Heart right ventricle (tissue), 16 donors: ENCODE results near the gene SMIM38. TPM values are rescaled to one million over a fixed set of nuclear protein-coding genes. Genes with fewer than 3 reads are reported as not detected.

Experiments
- ATAC-seq, 8 donors: fragments of 200-7000 bp; cut with Tn5 transposase; one replicate each; pipeline ENCODE4 v1.9.1; 2020; ENCODE audit warnings: mild to moderate bottlenecking in 8 of 8, moderate library complexity in 8 of 8, moderate number of reproducible peaks in 1 of 8
- DNase-seq, 2 donors: peaks; one replicate each; pipeline ENCODE4 v3.0.0-alpha.2; 2020
- H3K27ac ChIP-seq, 10 donors: fragments of 200-600 bp; sonication (generic) in 2 of 10; one replicate each; pipeline versions ENCODE4 v1.5.0 to v1.8.0; 2020 to 2022; ENCODE audit warnings: mild to moderate bottlenecking in 3 of 10
- H3K27me3 ChIP-seq, 7 donors: fragments of 200-600 bp; one replicate each; pipeline ENCODE4 v1.8.0; 2021 to 2022; ENCODE audit warnings: mild to moderate bottlenecking in 2 of 7
- H3K36me3 ChIP-seq, 9 donors: fragments of 200-600 bp; sonication (generic) in 1 of 9; one replicate each; pipeline versions ENCODE4 v1.5.0 to v1.8.0; 2020 to 2022; ENCODE audit warnings: mild to moderate bottlenecking in 2 of 9
- H3K4me1 ChIP-seq, 9 donors: fragments of 200-600 bp; sonication (generic) in 1 of 9; one replicate each; pipeline versions ENCODE4 v1.5.0 to v1.8.0; 2020 to 2022; ENCODE audit warnings: mild to moderate bottlenecking in 4 of 9
- H3K4me3 ChIP-seq, 10 donors: fragments of 200-600 bp; sonication (generic) in 2 of 10; one replicate each; pipeline versions ENCODE4 v1.5.0 to v1.8.0; 2020 to 2022; ENCODE audit warnings: mild to moderate bottlenecking in 7 of 10, moderate library complexity in 2 of 10
- H3K9me3 ChIP-seq, 11 donors: fragments of 200-600 bp in 10 of 11; sonication (generic) in 2 of 11; one replicate each; pipeline versions ENCODE4 v1.5.0 to v1.8.0; 2013 to 2022; ENCODE audit warnings: mild to moderate bottlenecking in 2 of 11, control low read depth in 1 of 11, moderate library complexity in 1 of 11
- WGBS, 2 donors: extraction: QIAGEN DNeasy Blood & Tissue Kit; methylation state at CpG; one replicate each; pipeline ENCODE4 v1.1.7; 2013; ENCODE audit warnings: inconsistent platforms in 1 of 2; 5-methylcytosine and 5-hydroxymethylcytosine counted together
- intact Hi-C, 10 donors: fragments of 100-400 bp; cut with DNase I; formaldehyde crosslinking; loops; one replicate each; pipeline versions ENCODE4 v1.11.1 to v1.14.2; 2022
- polyA plus RNA-seq, 2 donors: library from polyadenylated mRNA; stranded (reverse); fragments of 200-250 nt; gene quantifications; one replicate each; pipeline ENCODE4 v1.2.3, GENCODE V29; 2013
- total RNA-seq, 10 donors: library from RNA; stranded (reverse); fragmentation: NEBNext Ultra II Directional in 3 of 10; extraction: Animal tissue kit (Norgen Biotek cat#: 25700) in 3 of 10; gene quantifications; one replicate each; pipeline versions ENCODE4 v1.2.1 to v1.2.4, GENCODE V29; 2021 to 2023
- TF ChIP-seq, protein P1 (sequence below), 9 donors: fragments of 200-600 bp; sonication (generic) in 2 of 9; IDR thresholded peaks; one replicate each; pipeline versions ENCODE4 v1.5.0 to v1.8.0; 2021 to 2022; ENCODE audit warnings: antibody characterized with exemption in 9 of 9, mild to moderate bottlenecking in 5 of 9, moderate library complexity in 1 of 9
- donor health status: Arrhythmogenic right ventricular cardiomyopathy.
- donor health status: ischemic (EF 13 %, LVEDD 7.1; RV severe dilation, severe dysfunction).
- donor health status: healthy with polysubstance abuse.
- donor health status: DM: no; HTN: yes; CAD: no.
- donor health status: DM: no; HTN: no; CAD: no.
- donor health status: ischemic (EF 25% LVEDD 6.9; RV normal size, moderate dysfunction).
- donor health status: ischemic (EF 25% LVEDD 5.7; RV mildly dilated, moderate dysfunction).
- donor health status: healthy.
- donor health status: DM: yes; HTN: yes; CAD: no.
- donor health status: Ischemic cardiomyopathy.
- donor health status: ischemic (EF 35%, LVEDD 5.7; RV mildly dilated, moderate dysfunction).
- donor health status: nonischemic (EF 11% LVEDD 7.7; RV severe dilation, severe dysfunction).
- donor health status: DM: yes; HTN: yes; CAD: no.
- donor health status: PGD.
- donor health status: ischemic (EF 29% LVEDD 5.4; RV normal size, mild dysfunction).
- donor health status: nonischemic (EF 23%, LVEDD 6.1; RV moderate dilation, normal function).

Gene SMIM38
- total and polyA plus RNA-seq, 12 donors, result 0.07 to 0.56 (median 0.18) TPM; not detected in 1

DNA sequence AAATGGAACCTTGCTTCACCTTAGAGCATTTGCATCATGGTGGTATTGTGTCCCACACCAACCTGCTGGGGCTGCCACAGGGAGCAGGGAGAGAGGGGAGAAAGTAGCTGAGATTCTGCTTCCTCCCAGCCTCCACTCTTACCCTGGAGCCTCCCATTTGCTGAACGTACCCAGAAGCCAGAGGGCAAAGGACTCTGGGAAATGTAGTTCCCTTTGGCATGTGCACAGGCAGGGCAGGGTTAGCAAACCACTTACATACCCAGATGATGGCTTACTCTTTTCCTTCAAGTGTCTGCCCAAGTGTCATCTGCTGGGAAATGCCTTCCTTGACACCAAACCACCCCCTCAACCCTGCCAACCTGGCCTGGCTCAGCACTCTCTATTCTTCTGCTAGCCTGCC is 16.9 kb downstream of the SMIM38 start:
- Histone ChIP-seq H3K9me3 (peaks cover 0 to 19% (median 0%) of the 10 kb centered on the region in 11 donors), H3K27me3 (no peaks in the 10 kb centered on the region)
- WGBS, 2 donors, result 6 to 10% methylated on average over 1 of the region's 1 CpG

GRCh38 chr11:69173331-69173730 is 17.6 kb downstream of the SMIM38 start:
- TF ChIP-seq, protein P1, sequence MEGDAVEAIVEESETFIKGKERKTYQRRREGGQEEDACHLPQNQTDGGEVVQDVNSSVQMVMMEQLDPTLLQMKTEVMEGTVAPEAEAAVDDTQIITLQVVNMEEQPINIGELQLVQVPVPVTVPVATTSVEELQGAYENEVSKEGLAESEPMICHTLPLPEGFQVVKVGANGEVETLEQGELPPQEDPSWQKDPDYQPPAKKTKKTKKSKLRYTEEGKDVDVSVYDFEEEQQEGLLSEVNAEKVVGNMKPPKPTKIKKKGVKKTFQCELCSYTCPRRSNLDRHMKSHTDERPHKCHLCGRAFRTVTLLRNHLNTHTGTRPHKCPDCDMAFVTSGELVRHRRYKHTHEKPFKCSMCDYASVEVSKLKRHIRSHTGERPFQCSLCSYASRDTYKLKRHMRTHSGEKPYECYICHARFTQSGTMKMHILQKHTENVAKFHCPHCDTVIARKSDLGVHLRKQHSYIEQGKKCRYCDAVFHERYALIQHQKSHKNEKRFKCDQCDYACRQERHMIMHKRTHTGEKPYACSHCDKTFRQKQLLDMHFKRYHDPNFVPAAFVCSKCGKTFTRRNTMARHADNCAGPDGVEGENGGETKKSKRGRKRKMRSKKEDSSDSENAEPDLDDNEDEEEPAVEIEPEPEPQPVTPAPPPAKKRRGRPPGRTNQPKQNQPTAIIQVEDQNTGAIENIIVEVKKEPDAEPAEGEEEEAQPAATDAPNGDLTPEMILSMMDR (IDR thresholded peaks at IDR 0.05), result no peak
- 93 to 98% methylated on average over 3 of the region's 3 CpGs for WGBS, 2 donors
- Histone ChIP-seq H3K36me3 (no peaks in the 10 kb centered on the region), H3K4me3 (no peak overlapping the region), H3K27me3 (no peaks in the 10 kb centered on the region), H3K4me1 (no peaks in the 10 kb centered on the region), H3K27ac (no peak overlapping the region), H3K9me3 (peaks cover 0 to 19% (median 0%) of the 10 kb centered on the region in 11 donors)
- no peak for ATAC-seq
- intact Hi-C loops, result no loop called here
- DNase-seq, result no peak

More for the DNA sequence above, 16.9 kb downstream of the SMIM38 start:
- H3K36me3 ChIP-seq, result no peaks in the 10 kb centered on the region
- H3K4me1 ChIP-seq, result no peaks in the 10 kb centered on the region
- DNase-seq (no peak), ATAC-seq (no peak)
- intact Hi-C loops, result no loop called here
- H3K4me3 ChIP-seq, result no peak overlapping the region
- TF ChIP-seq, protein P1 (IDR thresholded peaks at IDR 0.05), result no peak
- H3K27ac ChIP-seq, result no peak overlapping the region

GRCh38 chr11:69173925-69174581 is 18.3 kb downstream of the SMIM38 start:
- H3K27ac ChIP-seq, result no peak overlapping the region
- no peaks in the 10 kb centered on the region for H3K36me3 ChIP-seq
- no peaks in the 10 kb centered on the region for H3K4me1 ChIP-seq
- TF ChIP-seq, protein P1 (IDR thresholded peaks at IDR 0.05), result no peak
- H3K9me3 ChIP-seq, result peaks cover 0 to 19% (median 0%) of the 10 kb centered on the region in 11 donors
- DNase-seq (no peak), ATAC-seq (no peak)
- intact Hi-C loops, result no loop called here
- WGBS, 2 donors, result 94 to 96% methylated on average over 8 of the region's 8 CpGs
- H3K27me3 ChIP-seq, result no peaks in the 10 kb centered on the region
- no peak overlapping the region for H3K4me3 ChIP-seq

DNA sequence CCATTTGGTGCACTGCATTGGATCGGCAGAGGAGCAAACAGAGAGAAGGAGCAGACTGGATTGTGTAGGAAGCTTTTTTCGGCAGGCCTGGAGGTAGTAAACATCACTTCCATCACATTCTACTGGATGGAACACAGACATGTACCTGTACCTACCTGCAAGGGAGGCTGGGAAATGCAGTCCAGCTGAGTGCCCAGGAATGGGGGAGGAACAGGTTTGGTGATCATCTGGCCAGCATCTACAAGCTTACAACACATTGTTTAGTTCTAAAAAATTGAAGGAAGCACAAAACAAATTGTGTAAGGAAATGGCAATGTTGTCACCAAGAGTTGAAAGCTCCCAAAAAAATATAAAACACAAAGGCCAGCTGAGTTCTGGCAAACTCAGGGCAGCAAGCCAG is 19.1 kb downstream of the SMIM38 start:
- ATAC-seq (no peak), DNase-seq (no peak)
- Histone ChIP-seq H3K4me1 (no peaks in the 10 kb centered on the region), H3K4me3 (no peak overlapping the region), H3K27me3 (no peaks in the 10 kb centered on the region), H3K27ac (no peak overlapping the region), H3K9me3 (peaks cover 0 to 18% (median 0%) of the 10 kb centered on the region in 11 donors), H3K36me3 (no peaks in the 10 kb centered on the region)
- intact Hi-C loops, result no loop called here
- TF ChIP-seq, protein P1 (IDR thresholded peaks at IDR 0.05), result no peak
- WGBS, 2 donors, result 95% methylated on average over 2 of the region's 2 CpGs
